ENCODE data around the gene ABCA8.

DNA sequence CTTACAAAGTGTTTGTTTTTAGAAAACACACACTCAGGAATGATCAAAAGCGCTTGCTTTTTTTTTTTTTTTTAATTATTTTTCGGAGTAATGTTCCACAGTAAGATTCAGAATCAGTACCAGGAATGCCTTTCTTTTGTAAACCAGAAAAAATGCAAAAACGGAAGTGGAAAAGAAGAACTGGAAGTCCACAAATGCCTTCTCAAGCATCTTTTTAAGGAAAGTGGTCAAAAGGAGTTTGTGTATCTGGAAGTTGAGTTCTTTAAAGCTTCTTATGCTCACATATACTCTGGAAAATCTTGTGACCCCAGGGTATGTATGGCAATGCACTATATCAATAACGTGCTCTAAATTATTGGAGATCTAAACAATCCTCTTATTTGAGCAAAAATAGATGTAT is 126.0 kb downstream of the ABCA8 start:
- TF ChIP-seq, protein P1, sequence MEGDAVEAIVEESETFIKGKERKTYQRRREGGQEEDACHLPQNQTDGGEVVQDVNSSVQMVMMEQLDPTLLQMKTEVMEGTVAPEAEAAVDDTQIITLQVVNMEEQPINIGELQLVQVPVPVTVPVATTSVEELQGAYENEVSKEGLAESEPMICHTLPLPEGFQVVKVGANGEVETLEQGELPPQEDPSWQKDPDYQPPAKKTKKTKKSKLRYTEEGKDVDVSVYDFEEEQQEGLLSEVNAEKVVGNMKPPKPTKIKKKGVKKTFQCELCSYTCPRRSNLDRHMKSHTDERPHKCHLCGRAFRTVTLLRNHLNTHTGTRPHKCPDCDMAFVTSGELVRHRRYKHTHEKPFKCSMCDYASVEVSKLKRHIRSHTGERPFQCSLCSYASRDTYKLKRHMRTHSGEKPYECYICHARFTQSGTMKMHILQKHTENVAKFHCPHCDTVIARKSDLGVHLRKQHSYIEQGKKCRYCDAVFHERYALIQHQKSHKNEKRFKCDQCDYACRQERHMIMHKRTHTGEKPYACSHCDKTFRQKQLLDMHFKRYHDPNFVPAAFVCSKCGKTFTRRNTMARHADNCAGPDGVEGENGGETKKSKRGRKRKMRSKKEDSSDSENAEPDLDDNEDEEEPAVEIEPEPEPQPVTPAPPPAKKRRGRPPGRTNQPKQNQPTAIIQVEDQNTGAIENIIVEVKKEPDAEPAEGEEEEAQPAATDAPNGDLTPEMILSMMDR (IDR thresholded peaks at IDR 0.05; ENCODE audit: low read depth, low read length, poor library complexity, severe bottlenecking) = no peak
- no peak for TF ChIP-seq EZH2phosphoT487 (IDR thresholded peaks at IDR 0.05; ENCODE audit: borderline replicate concordance, low read length)
